Transverse colon (tissue), 4 donors: Measurements from ENCODE around the gene ATG101.

ENCODE experiments used
- EP300 ChIP-seq: sonication (generic); formaldehyde crosslinking; IDR thresholded peaks from one replicate; pipeline ENCODE4 v1.6.1; 2017; ENCODE audit warnings: antibody characterized with exemption, low read depth
- POLR2A ChIP-seq: fragments of 450-650 bp; IDR thresholded peaks from one replicate; pipeline ENCODE4 v1.6.1; 2016; ENCODE audit warnings: antibody characterized with exemption, mild to moderate bottlenecking, moderate library complexity
- POLR2AphosphoS5 ChIP-seq, 3 donors: sonication (generic); formaldehyde crosslinking; IDR thresholded peaks; one replicate each; pipeline ENCODE4 v1.6.1; 2016; ENCODE audit warnings: antibody characterized with exemption in 3 of 3
- TF ChIP-seq, protein P1 (sequence below), 5 experiments: fragments of 200-600 bp in 3 of 5; fragments of 450-650 bp in 2 of 5; sonication (generic) in 3 of 5; IDR thresholded peaks; 1 replicate in 2 of 5; 2 replicates in 3 of 5; pipeline ENCODE4 v1.5.1; 2016 to 2017; ENCODE audit warnings: antibody characterized with exemption in 5 of 5, inconsistent platforms in 3 of 5, mild to moderate bottlenecking in 2 of 5, moderate library complexity in 1 of 5

DNA sequence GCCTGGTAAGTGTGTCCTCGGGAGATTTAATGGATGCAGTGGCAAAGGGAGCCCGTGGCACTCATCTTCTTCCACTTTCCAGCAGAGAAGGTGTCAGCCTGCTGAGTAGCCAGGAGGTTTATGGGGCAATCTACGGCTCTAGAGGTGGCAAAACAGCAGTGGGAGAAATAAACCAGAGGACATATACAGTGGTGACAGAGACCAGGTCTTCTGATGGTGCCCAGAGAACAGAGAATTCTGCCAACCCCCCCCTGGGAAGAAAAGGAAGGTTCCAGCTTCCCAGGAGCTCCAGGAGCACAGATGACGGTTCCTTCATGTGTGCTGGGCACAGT, 52.7 kb downstream of the ATG101 start:
- TF ChIP-seq POLR2A (no peak), POLR2AphosphoS5 (IDR thresholded peaks at IDR 0.05) (no peak), EP300 (no peak)
- TF ChIP-seq, protein P1, sequence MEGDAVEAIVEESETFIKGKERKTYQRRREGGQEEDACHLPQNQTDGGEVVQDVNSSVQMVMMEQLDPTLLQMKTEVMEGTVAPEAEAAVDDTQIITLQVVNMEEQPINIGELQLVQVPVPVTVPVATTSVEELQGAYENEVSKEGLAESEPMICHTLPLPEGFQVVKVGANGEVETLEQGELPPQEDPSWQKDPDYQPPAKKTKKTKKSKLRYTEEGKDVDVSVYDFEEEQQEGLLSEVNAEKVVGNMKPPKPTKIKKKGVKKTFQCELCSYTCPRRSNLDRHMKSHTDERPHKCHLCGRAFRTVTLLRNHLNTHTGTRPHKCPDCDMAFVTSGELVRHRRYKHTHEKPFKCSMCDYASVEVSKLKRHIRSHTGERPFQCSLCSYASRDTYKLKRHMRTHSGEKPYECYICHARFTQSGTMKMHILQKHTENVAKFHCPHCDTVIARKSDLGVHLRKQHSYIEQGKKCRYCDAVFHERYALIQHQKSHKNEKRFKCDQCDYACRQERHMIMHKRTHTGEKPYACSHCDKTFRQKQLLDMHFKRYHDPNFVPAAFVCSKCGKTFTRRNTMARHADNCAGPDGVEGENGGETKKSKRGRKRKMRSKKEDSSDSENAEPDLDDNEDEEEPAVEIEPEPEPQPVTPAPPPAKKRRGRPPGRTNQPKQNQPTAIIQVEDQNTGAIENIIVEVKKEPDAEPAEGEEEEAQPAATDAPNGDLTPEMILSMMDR (IDR thresholded peaks at IDR 0.05): no peak
